ENCODE results near the gene SPRED1. TPM values are rescaled to one million over a fixed set of nuclear protein-coding genes. Genes with fewer than 3 reads are reported as not detected.
"Not testable (repeated sequence)": the region's sequence is repeated elsewhere in the genome, so short reads cannot be mapped to it uniquely, and the experiment has no call there.

SPRED1 gene
- total and polyA plus RNA-seq, 2 experiments from 2014 or later = 11.4 to 44.0 TPM

GRCh38 chr15:38231436-38231835 lies 21.2 kb upstream of the SPRED1 start (continued):
- TF ChIP-seq, protein P1, sequence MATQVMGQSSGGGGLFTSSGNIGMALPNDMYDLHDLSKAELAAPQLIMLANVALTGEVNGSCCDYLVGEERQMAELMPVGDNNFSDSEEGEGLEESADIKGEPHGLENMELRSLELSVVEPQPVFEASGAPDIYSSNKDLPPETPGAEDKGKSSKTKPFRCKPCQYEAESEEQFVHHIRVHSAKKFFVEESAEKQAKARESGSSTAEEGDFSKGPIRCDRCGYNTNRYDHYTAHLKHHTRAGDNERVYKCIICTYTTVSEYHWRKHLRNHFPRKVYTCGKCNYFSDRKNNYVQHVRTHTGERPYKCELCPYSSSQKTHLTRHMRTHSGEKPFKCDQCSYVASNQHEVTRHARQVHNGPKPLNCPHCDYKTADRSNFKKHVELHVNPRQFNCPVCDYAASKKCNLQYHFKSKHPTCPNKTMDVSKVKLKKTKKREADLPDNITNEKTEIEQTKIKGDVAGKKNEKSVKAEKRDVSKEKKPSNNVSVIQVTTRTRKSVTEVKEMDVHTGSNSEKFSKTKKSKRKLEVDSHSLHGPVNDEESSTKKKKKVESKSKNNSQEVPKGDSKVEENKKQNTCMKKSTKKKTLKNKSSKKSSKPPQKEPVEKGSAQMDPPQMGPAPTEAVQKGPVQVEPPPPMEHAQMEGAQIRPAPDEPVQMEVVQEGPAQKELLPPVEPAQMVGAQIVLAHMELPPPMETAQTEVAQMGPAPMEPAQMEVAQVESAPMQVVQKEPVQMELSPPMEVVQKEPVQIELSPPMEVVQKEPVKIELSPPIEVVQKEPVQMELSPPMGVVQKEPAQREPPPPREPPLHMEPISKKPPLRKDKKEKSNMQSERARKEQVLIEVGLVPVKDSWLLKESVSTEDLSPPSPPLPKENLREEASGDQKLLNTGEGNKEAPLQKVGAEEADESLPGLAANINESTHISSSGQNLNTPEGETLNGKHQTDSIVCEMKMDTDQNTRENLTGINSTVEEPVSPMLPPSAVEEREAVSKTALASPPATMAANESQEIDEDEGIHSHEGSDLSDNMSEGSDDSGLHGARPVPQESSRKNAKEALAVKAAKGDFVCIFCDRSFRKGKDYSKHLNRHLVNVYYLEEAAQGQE (IDR thresholded peaks at IDR 0.05; ENCODE audit: unreplicated experiment) = no peak
- no peak for TF ChIP-seq STAT1 (IDR thresholded peaks at IDR 0.05; ENCODE audit: unreplicated experiment)

DNA sequence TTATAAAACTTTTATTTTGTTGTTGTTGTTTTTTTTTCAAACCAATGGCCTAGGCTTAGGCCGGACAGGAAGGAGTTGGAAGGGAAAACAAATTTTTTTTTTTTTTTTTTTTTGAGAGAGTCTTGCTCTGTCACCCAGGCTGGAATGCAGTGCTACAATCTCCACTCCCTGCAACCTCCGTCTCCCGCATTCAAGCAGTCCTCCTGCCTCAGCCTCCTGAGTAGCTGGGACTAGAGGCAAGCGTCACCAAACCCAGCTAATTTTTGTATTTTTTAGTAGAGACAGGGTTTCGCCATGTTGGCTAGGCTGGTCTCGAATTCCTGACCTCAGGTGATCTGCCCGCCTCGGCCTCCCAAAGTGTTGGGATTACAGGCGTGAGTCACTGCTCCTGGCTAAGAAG lies 15.6 kb upstream of the SPRED1 start:
- H3K27ac ChIP-seq (ENCODE audit: low read depth); H3K4me2 ChIP-seq; H3K36me3 ChIP-seq (ENCODE audit: insufficient read depth); H3K27ac Mint-ChIP-seq; H3K79me2 ChIP-seq (replicated peaks; ENCODE audit: insufficient read depth); H3F3A ChIP-seq (replicated peaks; ENCODE audit: low read depth); H3K27me3 Mint-ChIP-seq (ENCODE audit: insufficient read depth, low read depth, poor library complexity); H2AFZ ChIP-seq; DNase-seq (ENCODE audit: low spot score); H3K9me3 Mint-ChIP-seq; H3K4me3 Mint-ChIP-seq; H3K36me3 Mint-ChIP-seq (ENCODE audit: low read depth); H3K4me1 Mint-ChIP-seq; H4K20me1 ChIP-seq (replicated peaks; ENCODE audit: insufficient read depth); H3K27me3 ChIP-seq (ENCODE audit: insufficient read depth); ATAC-seq; H3K9me2 ChIP-seq (ENCODE audit: insufficient read depth); H3K4me1 ChIP-seq (ENCODE audit: insufficient read depth); H3K4me3 ChIP-seq: not testable (repeated sequence)

GRCh38 chr15:38238311-38238710 lies 14.3 kb upstream of the SPRED1 start:
- Histone ChIP-seq H3K4me3 (no peak overlapping the region), H3K27me3 (ENCODE audit: insufficient read depth) (no peaks in the 10 kb centered on the region), H4K20me1 (replicated peaks; ENCODE audit: insufficient read depth) (no peaks in the 10 kb centered on the region), H3K4me1 (ENCODE audit: insufficient read depth) (peaks cover 6% of the 10 kb centered on the region; the same call in 1 of the 2 replicates), H3F3A (replicated peaks; ENCODE audit: low read depth) (no peaks in the 10 kb centered on the region), H3K4me2 (no peak overlapping the region), H3K36me3 (ENCODE audit: insufficient read depth) (no peaks in the 10 kb centered on the region), H3K27ac (ENCODE audit: low read depth) (no peak overlapping the region), H3K79me2 (replicated peaks; ENCODE audit: insufficient read depth) (no peaks in the 10 kb centered on the region), H2AFZ (no peak overlapping the region), H3K9me2 (ENCODE audit: insufficient read depth) (peaks cover 6% of the 10 kb centered on the region; the same call in 1 of the 2 replicates)
- Mint-ChIP-seq H3K9me3 (no peaks in the 10 kb centered on the region), H3K27me3 (ENCODE audit: insufficient read depth, low read depth, poor library complexity) (no peaks in the 10 kb centered on the region), H3K27ac (no peak overlapping the region), H3K4me3 (no peak overlapping the region), H3K36me3 (ENCODE audit: low read depth) (no peaks in the 10 kb centered on the region), H3K4me1 (peaks cover 7% of the 10 kb centered on the region)
- DNase-seq (ENCODE audit: low spot score) (no peak), ATAC-seq (no peak)
- TF ChIP-seq NANOG (IDR thresholded peaks at IDR 0.05; ENCODE audit: borderline replicate concordance) = no peak
- TF ChIP-seq CTCF (conservative IDR thresholded peaks at IDR 0.05; ENCODE audit: low read depth in 2 of 2) = no peak
- TF ChIP-seq CREB1 (CRISPR knock-in tag; IDR thresholded peaks at IDR 0.05; ENCODE audit: low read depth) = no peak
- no peak for TF ChIP-seq ZNF462 (CRISPR knock-in tag; IDR thresholded peaks at IDR 0.05)

All from GM23338 (cell line).